IPS-18a (cell line): Measurements from ENCODE around the gene FNBP1.

Experiments used
- H3K27ac ChIP-seq: one replicate; pipeline ENCODE4 v1.5.1; 2013; ENCODE audit warnings: low read length
- H3K27me3 ChIP-seq: one replicate; pipeline ENCODE4 v1.6.1; 2013; ENCODE audit warnings: mild to moderate bottlenecking, low read length; ENCODE audit not compliant: control insufficient read depth, insufficient read depth
- H3K36me3 ChIP-seq: one replicate; pipeline ENCODE4 v1.6.1; 2013; ENCODE audit warnings: low read depth, low read length; ENCODE audit not compliant: control insufficient read depth
- H3K4me1 ChIP-seq: one replicate; pipeline ENCODE4 v1.6.1; 2013; ENCODE audit warnings: low read depth, low read length; ENCODE audit not compliant: control insufficient read depth
- H3K4me3 ChIP-seq: one replicate; pipeline ENCODE4 v1.5.1; 2013; ENCODE audit warnings: low read length
- H3K9ac ChIP-seq: one replicate; pipeline ENCODE4 v1.6.1; 2013; ENCODE audit warnings: mild to moderate bottlenecking, low read length, moderate library complexity
- H3K9me3 ChIP-seq: one replicate; pipeline ENCODE4 v1.6.1; 2013; ENCODE audit warnings: low read depth, low read length; ENCODE audit not compliant: control insufficient read depth

FNBP1 gene

DNA sequence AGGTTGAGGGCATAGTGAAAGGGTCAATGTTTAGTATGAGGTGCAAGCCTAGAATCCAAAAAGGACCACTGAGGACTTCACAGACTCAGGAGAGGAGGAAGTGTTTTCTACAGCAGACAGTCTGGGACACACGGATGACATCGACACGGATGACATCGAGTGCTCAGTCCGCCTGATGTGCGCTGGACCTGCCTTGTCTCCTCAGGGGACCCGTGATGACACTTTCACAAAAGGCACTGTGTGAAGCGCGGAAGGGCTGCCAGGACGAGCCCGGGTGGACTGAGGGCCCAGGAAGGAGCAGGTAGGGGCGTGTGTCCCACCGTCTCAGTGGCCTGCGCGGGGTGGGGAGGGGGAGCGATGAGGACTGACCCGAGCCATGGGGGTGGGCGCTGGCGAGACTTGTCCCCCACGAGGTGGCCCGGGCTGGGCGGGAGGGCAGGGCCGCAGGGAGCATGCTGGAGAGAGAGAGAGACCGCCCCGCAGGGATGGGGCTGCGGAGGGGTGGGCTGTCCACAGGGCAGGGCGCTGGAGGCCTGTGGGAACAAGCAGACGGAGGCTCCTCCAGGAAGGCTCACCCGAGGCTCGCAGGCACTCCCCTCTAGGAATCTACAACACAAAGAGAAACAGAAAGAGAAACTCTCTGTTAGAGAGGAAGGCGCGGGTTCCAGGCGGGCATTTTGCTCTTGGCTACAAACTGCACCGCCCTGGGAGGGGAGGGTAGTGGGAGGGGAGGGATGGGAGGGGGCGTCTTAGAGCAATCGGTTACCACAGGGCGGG, 152.9 kb downstream of the FNBP1 start:
- H3K9me3 ChIP-seq, result no peaks in the 10 kb centered on the region
- peak overlapping the region; percentile 42 for H3K4me3 ChIP-seq
- H3K27me3 ChIP-seq, result no peaks in the 10 kb centered on the region
- H3K9ac ChIP-seq, result peak overlapping the region; percentile 28
- H3K4me1 ChIP-seq, result peaks cover 18% of the 10 kb centered on the region
- peak overlapping the region; percentile 16 for H3K27ac ChIP-seq
- H3K36me3 ChIP-seq, result peaks cover 2% of the 10 kb centered on the region

DNA sequence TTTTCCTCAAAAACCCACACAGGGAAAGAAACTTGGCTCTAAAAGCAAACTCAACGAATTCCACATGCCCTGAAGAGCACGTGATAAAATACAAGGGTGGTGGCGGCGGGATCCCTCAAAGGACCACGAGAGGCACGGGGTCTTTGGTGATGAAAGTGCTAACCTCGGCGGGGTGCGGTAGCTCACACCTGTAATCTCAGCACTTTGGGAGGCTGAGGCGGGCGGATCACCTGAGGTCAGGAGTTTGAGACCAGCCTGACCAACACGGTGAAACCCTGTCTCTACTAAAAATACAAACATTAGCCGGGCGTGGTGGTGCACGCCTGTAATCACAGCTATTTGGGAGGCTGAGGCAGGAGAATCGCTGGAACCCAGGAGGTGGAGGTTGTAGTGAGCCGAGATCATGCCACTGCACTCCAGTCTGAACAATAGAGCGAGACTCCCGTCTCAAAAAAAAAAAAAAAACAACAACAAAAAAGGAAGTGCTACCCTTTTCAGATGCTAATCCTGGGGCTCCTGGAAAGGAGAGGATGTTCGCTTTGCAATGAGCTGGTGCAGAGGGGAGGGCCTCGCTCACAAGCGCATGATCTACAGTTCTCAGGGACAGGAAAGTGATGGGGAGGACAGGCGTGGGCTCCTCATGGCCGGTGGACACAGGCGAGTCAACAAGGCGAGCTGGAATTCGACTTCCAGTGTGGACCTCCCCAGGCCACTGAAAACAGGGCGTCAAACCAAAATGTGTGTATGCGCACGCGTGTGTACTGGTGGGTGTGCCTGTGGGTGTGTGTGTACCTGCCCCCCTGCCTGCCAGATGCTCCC, 153.7 kb downstream of the FNBP1 start:
- H3K4me3 ChIP-seq, result peak overlapping the region; percentile 42

DNA sequence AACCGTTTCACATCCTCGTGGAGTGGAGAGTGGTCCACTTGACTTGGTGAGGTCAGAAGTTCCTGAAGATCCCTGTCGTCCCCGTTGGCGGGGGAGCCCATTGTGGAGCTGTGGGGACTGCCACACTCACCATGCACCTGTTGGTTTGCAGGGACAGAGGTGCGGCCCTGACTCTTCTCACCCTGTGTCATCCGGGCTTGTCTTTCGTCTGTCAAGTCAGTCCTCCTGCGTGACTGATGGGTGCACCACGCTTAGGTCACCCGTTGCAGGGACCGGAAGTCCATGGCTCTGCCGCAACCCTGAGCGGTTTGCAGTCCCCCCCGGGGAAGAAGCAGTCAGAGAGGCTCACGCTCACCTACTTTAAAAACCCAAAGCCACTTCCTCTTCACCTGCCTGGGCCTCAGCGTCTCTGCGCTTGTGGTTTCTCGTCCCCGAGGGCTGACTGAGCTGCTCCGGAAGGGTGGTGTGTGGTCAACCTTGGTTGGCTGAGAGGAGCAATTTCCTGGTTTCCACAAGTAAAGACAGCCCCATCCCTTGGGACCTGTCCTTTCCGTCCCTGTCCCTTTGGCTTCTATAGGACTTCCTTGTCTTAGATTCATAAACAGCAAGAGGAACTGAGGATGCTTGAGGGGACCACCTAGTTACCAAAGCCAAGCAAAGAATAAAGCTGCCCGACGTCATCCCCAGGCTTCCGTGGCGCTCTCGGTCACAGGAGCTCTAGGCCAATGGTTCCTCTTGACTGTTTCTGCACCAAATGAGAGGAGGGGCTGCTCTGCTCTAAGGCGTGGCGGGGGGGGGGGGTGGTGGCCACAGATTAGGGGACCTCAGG, 154.5 kb downstream of the FNBP1 start:
- no peak overlapping the region for H3K4me3 ChIP-seq
- H3K27ac ChIP-seq, result no peak overlapping the region
- no peaks in the 10 kb centered on the region for H3K9me3 ChIP-seq
- peaks cover 29% of the 10 kb centered on the region for H3K4me1 ChIP-seq
- H3K9ac ChIP-seq, result no peak overlapping the region
- no peaks in the 10 kb centered on the region for H3K27me3 ChIP-seq
- no peaks in the 10 kb centered on the region for H3K36me3 ChIP-seq

More for the DNA sequence above, 153.7 kb downstream of the FNBP1 start:
- Histone ChIP-seq H3K9ac (no peak overlapping the region), H3K4me1 (peaks cover 24% of the 10 kb centered on the region), H3K27me3 (no peaks in the 10 kb centered on the region), H3K36me3 (no peaks in the 10 kb centered on the region), H3K27ac (no peak overlapping the region), H3K9me3 (no peaks in the 10 kb centered on the region)

DNA sequence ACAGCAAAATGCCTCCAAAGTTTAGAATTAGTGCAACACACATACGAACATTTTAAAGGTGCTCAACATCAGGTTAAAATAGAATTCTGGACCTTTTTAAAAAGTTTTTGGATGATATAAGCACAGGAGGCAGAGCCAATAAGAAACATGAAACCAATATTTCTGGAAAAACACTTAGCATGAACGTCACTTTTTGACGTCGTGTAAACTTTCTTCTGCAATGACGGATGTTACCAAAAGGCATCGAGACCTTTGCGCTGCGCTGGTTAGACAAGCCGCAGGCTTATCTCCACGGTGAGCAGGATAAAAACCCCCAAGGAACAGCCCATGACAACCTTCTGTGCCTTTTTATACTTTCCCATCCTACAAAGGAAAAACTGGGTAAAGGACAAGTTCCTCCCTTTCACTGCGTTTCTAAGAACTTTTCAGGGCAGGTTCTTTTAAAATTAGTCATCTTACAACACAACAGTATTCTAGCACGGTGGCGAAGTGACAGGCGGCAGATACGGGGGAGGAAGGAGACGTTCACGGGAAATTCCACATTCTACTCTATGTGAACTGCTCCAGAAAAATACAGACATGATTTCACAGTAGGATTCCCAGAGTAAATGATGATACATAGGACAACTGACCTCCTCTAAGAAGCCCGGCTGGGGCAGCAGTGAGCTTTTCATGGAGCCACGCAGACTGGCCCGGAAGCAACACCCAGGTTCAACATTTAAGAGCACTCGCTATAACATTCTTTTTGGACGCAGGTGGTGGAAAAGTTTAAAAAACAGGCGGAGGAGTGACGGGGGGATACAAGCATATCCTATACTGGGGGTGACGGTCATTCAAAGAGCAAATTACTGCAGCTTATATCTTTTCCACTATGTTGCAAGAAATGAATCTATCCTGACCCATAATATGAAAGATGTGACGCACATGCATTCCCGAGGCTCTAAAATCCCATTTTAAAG, 155.4 kb downstream of the FNBP1 start:
- Histone ChIP-seq H3K27me3 (no peaks in the 10 kb centered on the region), H3K36me3 (no peaks in the 10 kb centered on the region), H3K4me1 (peaks cover 29% of the 10 kb centered on the region), H3K27ac (no peak overlapping the region), H3K4me3 (no peak overlapping the region), H3K9me3 (no peaks in the 10 kb centered on the region), H3K9ac (no peak overlapping the region)

DNA sequence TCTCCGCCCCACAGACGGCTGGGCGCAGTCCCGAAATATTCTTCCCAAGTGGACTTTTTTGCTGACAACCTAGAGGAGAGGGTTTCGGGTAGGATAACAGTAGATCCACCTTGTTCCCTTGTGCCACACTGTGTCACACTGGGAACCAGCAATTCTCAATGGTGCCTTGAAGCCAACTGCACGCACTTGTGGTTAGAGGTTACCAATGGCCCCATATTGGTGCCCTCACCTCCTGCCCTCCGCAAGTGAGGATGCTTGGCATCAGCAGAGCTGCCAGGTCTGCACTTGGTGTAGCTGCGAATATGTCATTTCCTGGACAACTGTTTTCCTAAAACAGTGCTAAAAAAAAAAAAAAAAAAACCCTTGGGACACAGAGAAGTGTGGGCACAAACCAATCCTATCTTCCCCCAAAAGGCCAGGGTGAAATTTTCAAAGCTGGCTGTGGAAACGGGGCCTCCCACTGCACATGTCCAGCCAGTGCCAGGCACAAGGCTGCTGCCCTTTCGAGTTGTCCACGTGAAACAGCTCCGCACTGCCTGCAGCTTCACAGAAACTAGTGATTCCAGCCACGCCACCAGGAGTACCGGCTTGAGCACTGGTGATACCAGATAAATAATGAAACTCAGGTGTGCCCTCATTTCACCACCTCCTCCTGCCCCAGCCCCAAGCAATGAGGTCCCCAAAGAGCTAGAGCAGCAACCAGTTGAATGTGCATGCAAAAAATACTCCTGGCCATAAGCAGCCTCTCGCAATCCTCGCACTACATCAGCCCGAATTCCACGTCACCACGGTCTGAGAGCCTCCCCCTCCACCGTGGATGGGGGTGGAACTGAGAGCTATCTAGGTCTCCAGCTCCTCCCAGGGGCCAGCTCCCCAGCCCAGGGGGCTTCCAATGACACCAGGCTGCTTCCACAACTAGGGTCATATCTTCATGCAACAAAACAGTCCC, 156.5 kb downstream of the FNBP1 start:
- H3K4me3 ChIP-seq, result no peak overlapping the region

DNA sequence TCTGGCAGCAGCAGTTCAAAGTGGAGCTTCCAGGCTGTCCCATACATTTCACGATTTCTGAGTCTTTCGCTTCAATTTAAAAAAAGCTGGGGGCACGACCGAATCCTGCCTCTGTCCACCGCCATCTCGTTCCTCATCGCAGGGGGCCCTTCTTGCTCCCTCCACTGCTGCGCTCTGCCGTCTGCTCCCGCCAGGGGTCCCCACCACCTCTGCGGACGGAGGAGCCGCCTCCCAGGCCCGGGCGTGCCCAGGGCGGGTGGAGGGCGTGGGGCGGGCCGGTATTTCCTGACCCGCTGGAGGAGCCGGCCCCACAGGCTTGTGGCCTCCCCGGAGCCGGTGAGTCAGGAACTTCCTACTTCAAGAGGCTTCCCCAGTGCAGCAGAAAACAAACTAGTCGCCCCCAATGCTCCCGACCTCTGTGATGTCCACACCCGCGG, 157.3 kb downstream of the FNBP1 start:
- H3K4me3 ChIP-seq, result peak overlapping the region; percentile 31
- peak overlapping the region; percentile 6 for H3K9ac ChIP-seq
- H3K4me1 ChIP-seq, result peaks cover 29% of the 10 kb centered on the region
- H3K9me3 ChIP-seq, result no peaks in the 10 kb centered on the region
- H3K36me3 ChIP-seq, result no peaks in the 10 kb centered on the region
- H3K27me3 ChIP-seq, result no peaks in the 10 kb centered on the region
- H3K27ac ChIP-seq, result no peak overlapping the region

More for the DNA sequence above, 156.5 kb downstream of the FNBP1 start:
- Histone ChIP-seq H3K27me3 (no peaks in the 10 kb centered on the region), H3K27ac (no peak overlapping the region), H3K9ac (no peak overlapping the region), H3K9me3 (no peaks in the 10 kb centered on the region), H3K36me3 (no peaks in the 10 kb centered on the region), H3K4me1 (peaks cover 29% of the 10 kb centered on the region)

DNA sequence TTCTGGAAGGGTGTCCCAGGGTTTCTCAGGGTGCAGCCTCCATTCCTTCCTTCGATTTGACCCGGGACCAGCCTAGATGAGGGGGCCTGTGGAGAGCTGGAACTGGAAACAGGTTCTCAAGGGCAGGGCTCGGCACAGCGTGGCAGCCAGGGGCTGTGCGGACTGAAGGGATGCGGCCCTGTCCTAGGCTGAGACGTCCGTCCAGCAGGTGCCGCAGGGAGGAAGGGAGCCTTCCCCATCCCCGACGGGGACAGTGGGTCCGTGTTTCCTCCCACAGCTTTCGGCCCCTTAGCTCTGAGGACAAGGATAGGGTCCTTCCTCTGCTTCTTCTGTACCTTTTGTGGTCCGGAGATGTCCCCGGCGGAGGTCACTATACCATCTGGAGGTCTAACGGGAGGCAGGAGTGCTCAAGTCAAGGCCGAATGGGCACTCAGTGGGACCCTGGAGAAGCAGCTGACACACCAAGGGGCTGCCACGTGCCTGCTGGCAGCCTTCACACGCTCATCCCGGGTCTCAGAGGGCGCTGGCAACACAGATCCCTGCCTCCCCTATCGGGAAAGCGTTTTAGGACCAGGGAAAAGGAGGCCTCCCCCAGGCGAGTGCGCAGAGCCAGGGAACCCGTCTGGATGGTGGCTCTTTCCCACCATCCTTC, 157.8 kb downstream of the FNBP1 start:
- H3K36me3 ChIP-seq, result peaks cover under 1% of the 10 kb centered on the region
- peak overlapping the region; percentile 31 for H3K4me3 ChIP-seq
- no peaks in the 10 kb centered on the region for H3K9me3 ChIP-seq
- H3K27me3 ChIP-seq, result no peaks in the 10 kb centered on the region
- no peak overlapping the region for H3K27ac ChIP-seq
- peak overlapping the region; percentile 33 for H3K9ac ChIP-seq
- H3K4me1 ChIP-seq, result peaks cover 29% of the 10 kb centered on the region

DNA sequence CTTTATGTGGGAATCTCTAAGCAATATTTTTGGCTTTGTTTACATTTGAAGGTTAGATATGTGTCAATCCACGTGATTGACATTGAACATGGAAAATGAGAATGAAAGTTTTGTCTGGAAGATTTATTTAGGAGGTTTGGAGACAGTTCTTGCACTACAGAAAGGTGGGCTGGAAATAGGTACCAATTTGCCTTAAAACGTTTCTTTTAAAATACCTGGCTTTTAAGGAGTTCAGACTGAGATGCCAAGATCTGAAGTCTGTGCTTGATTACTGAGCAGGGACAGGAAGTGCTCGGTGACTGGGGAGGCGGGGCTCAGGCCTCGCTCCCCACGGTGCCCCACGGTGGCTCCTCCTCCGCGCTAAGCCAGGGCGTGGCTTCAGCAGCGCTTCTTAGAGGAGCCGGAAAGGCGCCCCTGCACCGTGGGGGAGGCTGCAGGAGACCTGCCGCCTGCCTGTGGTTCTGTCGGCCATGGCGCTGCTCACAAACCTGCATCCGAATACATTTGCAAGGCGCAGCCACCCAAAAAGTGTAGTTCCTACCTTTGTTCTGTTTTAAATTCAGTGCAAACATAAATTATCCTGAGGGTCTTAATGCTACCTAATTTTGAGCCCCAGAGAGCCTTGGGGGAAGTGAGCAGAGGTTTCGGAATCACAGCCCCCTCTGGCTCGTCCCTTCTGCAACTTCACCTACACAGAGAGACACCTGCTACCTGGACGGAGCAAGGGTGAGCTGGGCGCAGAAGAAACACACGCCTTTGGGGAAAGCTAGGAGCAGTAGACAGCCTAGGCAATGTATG, 158.6 kb downstream of the FNBP1 start:
- Histone ChIP-seq H3K9ac (peak overlapping the region; percentile 33), H3K27me3 (no peaks in the 10 kb centered on the region), H3K27ac (no peak overlapping the region), H3K36me3 (peaks cover 3% of the 10 kb centered on the region), H3K9me3 (no peaks in the 10 kb centered on the region), H3K4me1 (peaks cover 23% of the 10 kb centered on the region), H3K4me3 (peak overlapping the region; percentile 31)
